Glutamatergic neuron (in vitro differentiated cells): ENCODE results near the gene MAP4K5. TPM values are rescaled to one million over a fixed set of nuclear protein-coding genes. Genes with fewer than 3 reads are reported as not detected.

Experiments
- DNase-seq: peaks from one replicate; pipeline ENCODE4 v3.0.0; 2022
- H3K27ac Mint-ChIP-seq: one replicate; pipeline ENCODE4 v1.8.0; 2020; ENCODE audit warnings: mild to moderate bottlenecking, mixed read lengths, inconsistent platforms; ENCODE audit not compliant: unreplicated experiment
- H3K27me3 Mint-ChIP-seq: one replicate; pipeline ENCODE4 v1.8.0; 2020; ENCODE audit warnings: mild to moderate bottlenecking, moderate library complexity, mixed read lengths, inconsistent platforms; ENCODE audit not compliant: unreplicated experiment
- H3K36me3 Mint-ChIP-seq: one replicate; pipeline ENCODE4 v1.8.0; 2020; ENCODE audit warnings: mild to moderate bottlenecking, mixed read lengths, inconsistent platforms; ENCODE audit not compliant: unreplicated experiment
- H3K4me1 Mint-ChIP-seq: one replicate; pipeline ENCODE4 v1.8.0; 2020; ENCODE audit warnings: mild to moderate bottlenecking, low read depth, mixed read lengths, inconsistent platforms; ENCODE audit not compliant: unreplicated experiment
- H3K4me3 Mint-ChIP-seq: one replicate; pipeline ENCODE4 v1.8.0; 2020; ENCODE audit warnings: mild to moderate bottlenecking, mixed read lengths, inconsistent platforms; ENCODE audit not compliant: unreplicated experiment
- H3K9me3 Mint-ChIP-seq: one replicate; pipeline ENCODE4 v1.8.0; 2020; ENCODE audit warnings: mild to moderate bottlenecking, moderate library complexity, mixed read lengths, inconsistent platforms; ENCODE audit not compliant: unreplicated experiment
- long read RNA-seq: library from polyadenylated mRNA; unstranded; transcript quantifications from one replicate; pipeline ENCODE4 v2.0.0, GENCODE V29; 2020; ENCODE audit not compliant: unreplicated experiment
- total RNA-seq: library from RNA; stranded (reverse); fragmentation: NEBNext Ultra II Directional; extraction: Animal tissue kit (Norgen Biotek cat#: 25700); gene quantifications from one replicate; pipeline ENCODE4 v1.2.1, GENCODE V29; 2021; ENCODE audit not compliant: unreplicated experiment
- TF ChIP-seq, protein P1 (sequence below): fragments of 200-600 bp; sonication (generic); IDR thresholded peaks from one replicate; pipeline ENCODE4 v1.5.0; 2021; ENCODE audit not compliant: partially characterized antibody, unreplicated experiment

Gene MAP4K5
- total RNA-seq, result 99.5 TPM
- long read RNA-seq, partial matches to known transcripts, result 4 of 8 reads
- long read RNA-seq, other reads (novel, unspliced or antisense), result 4 of 8 reads

DNA sequence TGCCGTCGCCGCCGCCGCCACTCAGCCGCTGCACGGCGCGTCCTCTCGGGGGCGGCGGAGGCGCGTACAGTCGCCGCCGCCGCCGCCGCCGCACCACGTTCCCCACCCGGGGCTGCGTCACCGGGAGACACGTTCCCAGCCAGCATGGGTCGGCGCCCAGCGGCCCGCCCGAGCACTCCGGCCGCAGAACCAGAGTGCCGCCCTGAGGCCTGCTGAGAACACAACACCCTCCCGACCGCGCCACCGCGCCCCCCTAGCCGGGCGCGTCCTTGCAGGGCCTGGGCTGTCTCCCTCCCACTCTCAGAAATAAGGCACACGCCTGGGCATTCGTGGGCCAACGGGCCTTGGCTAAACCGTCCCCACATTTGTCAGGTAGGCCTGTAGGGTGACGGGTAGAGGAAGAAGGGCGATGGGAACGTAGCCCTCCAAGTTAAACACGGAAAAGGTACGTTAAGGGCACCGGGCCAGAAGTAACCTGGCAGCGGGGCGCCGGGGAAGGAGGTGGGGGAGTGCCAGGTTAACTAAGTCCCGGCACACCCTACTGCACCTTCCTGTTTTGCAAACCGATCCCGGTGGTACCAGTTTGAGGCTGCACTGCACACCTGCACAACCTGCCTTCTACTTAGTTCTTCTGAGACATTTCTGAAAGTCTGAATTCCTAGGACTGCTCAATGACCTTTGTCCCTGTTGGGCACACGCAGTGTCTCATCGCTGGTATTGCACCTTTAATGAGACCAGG lies at the start of gene MAP4K5:
Gene MAP4K5 (minus strand): TSS at position 68 of the 739 bp plus-strand sequence. CDS start 520 bp downstream, outside the sequence.
- H3K36me3 Mint-ChIP-seq, result peaks cover 16% of the 10 kb centered on the region
- TF ChIP-seq, protein P1, sequence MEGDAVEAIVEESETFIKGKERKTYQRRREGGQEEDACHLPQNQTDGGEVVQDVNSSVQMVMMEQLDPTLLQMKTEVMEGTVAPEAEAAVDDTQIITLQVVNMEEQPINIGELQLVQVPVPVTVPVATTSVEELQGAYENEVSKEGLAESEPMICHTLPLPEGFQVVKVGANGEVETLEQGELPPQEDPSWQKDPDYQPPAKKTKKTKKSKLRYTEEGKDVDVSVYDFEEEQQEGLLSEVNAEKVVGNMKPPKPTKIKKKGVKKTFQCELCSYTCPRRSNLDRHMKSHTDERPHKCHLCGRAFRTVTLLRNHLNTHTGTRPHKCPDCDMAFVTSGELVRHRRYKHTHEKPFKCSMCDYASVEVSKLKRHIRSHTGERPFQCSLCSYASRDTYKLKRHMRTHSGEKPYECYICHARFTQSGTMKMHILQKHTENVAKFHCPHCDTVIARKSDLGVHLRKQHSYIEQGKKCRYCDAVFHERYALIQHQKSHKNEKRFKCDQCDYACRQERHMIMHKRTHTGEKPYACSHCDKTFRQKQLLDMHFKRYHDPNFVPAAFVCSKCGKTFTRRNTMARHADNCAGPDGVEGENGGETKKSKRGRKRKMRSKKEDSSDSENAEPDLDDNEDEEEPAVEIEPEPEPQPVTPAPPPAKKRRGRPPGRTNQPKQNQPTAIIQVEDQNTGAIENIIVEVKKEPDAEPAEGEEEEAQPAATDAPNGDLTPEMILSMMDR, result peak; percentile 65
- H3K27ac Mint-ChIP-seq, result peak within 1 kb of the TSS; percentile 94
- H3K4me1 Mint-ChIP-seq, result peaks cover 27% of the 10 kb centered on the region
- peaks cover 10% of the 10 kb centered on the region for H3K9me3 Mint-ChIP-seq
- peaks cover 4% of the 10 kb centered on the region for H3K27me3 Mint-ChIP-seq
- DNase-seq, result peak; percentile 95
- peak within 1 kb of the TSS; percentile 86 for H3K4me3 Mint-ChIP-seq

DNA sequence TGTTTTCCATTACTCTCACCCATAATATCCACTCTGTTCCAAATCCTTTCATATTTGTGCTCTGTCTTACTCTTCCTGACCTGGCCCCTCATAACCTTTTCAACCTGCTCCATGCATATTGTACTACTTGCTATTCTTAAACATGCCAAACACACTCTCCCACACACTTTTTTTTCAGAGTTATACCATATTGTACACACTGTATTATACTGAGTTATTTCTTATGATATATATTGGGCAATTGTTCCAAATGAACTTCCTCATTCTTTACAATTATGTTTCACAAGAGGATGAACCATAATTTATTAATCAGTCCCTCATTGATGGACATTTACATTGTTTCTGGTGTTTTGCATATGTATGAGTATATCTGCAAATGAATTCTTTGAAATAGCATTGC lies 46.1 kb upstream of the MAP4K5 start:
- Mint-ChIP-seq H3K9me3 (no peaks in the 10 kb centered on the region), H3K27ac (no peak overlapping the region), H3K36me3 (no peaks in the 10 kb centered on the region), H3K27me3 (no peaks in the 10 kb centered on the region), H3K4me3 (no peak overlapping the region), H3K4me1 (peaks cover 5% of the 10 kb centered on the region)
- no peak for DNase-seq
- TF ChIP-seq, protein P1, result no peak

DNA sequence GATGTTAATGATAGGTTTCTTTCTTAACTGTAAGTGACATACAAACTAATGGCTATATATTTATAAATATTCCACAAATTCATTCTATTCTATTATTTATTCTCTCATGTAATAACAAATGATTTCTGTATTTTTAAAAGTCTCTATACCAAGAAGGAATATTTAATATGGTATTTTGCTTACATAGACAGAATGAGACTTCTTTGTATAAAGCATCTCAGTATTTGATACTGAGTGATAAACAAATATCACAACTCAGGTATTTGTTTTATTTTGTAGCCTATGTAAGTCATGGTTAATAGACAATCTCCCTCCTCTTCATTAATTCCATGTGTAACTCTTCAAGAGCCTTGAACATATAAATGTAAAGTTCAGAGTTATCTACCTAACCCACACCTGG lies 45.6 kb upstream of the MAP4K5 start:
- H3K4me3 Mint-ChIP-seq, result no peak overlapping the region
- peaks cover 5% of the 10 kb centered on the region for H3K4me1 Mint-ChIP-seq
- no peak overlapping the region for H3K27ac Mint-ChIP-seq
- H3K27me3 Mint-ChIP-seq, result no peaks in the 10 kb centered on the region
- TF ChIP-seq, protein P1, result no peak
- H3K9me3 Mint-ChIP-seq, result no peaks in the 10 kb centered on the region
- no peak for DNase-seq
- H3K36me3 Mint-ChIP-seq, result no peaks in the 10 kb centered on the region

- Mint-ChIP-seq H3K27me3 (no peaks in the 10 kb centered on the region), H3K4me1 (peaks cover 5% of the 10 kb centered on the region), H3K4me3 (no peak overlapping the region), H3K9me3 (no peaks in the 10 kb centered on the region), H3K27ac (no peak overlapping the region), H3K36me3 (peaks cover 7% of the 10 kb centered on the region)
- no peak for DNase-seq
- TF ChIP-seq, protein P1, result no peak
Measured at GRCh38 chr14:50575769-50576168, 43.4 kb upstream of the MAP4K5 start.

GRCh38 chr14:50573862-50574261 lies 41.5 kb upstream of the MAP4K5 start:
- no peak for DNase-seq
- TF ChIP-seq, protein P1, result no peak
- H3K9me3 Mint-ChIP-seq, result no peaks in the 10 kb centered on the region
- no peaks in the 10 kb centered on the region for H3K27me3 Mint-ChIP-seq
- peaks cover 5% of the 10 kb centered on the region for H3K4me1 Mint-ChIP-seq
- H3K36me3 Mint-ChIP-seq, result peaks cover 20% of the 10 kb centered on the region
- H3K27ac Mint-ChIP-seq, result peak overlapping the region; percentile 13
- no peak overlapping the region for H3K4me3 Mint-ChIP-seq
